HL-60 (cell line): ENCODE data around the gene SMIM1.
A peak's percentile ranks its signal among the peaks of the same experiment; 100 is the strongest.

Source experiments
- DNase-seq, 2 experiments: peaks; one replicate each; pipeline ENCODE4 v3.0.0-alpha.2; 2010 to 2020; ENCODE audit warnings: low read depth in 1 of 2, low spot score in 1 of 2
- H3K27ac ChIP-seq: fragments of 250-450 bp; sonication (Bioruptor Pico); replicated peaks from 2 replicates; pipeline ENCODE4 v1.5.1; 2020; ENCODE audit warnings: mild to moderate bottlenecking, moderate library complexity
- H3K27me3 ChIP-seq: fragments of 250-450 bp; sonication (Bioruptor Pico); 2 replicates; pipeline ENCODE4 v1.5.1; 2021; ENCODE audit warnings: mild to moderate bottlenecking, moderate library complexity; ENCODE audit not compliant: insufficient read depth, poor library complexity, severe bottlenecking
- H3K4me3 ChIP-seq: replicated peaks from 2 replicates; pipeline ENCODE4 v1.5.1; 2011; ENCODE audit warnings: mild to moderate bottlenecking, control low read depth, low read length; ENCODE audit not compliant: insufficient read depth
- CTCF ChIP-seq: IDR thresholded peaks from one replicate; pipeline ENCODE4 v1.5.1; 2011; ENCODE audit warnings: low read length, control low read depth, inconsistent platforms; ENCODE audit not compliant: insufficient read depth
- GABPA ChIP-seq: IDR thresholded peaks from 2 replicates; pipeline ENCODE4 v1.6.1; 2012; ENCODE audit warnings: low read depth
- POLR2AphosphoS5 ChIP-seq: IDR thresholded peaks from 2 replicates; pipeline ENCODE4 v1.6.1; 2012; ENCODE audit warnings: low read depth
- SPI1 ChIP-seq: IDR thresholded peaks from 2 replicates; pipeline ENCODE4 v1.6.1; 2012; ENCODE audit warnings: low read depth, mild to moderate bottlenecking, borderline replicate concordance
- TF ChIP-seq, protein P1 (sequence below): IDR thresholded peaks from 2 replicates; pipeline ENCODE4 v1.6.1; 2012; ENCODE audit warnings: low read depth; ENCODE audit not compliant: insufficient replicate concordance

SMIM1 gene

GRCh38 chr1:3745590-3746381, 26.8 kb upstream of the SMIM1 start:
- H3K27me3 ChIP-seq, result no peaks in the 10 kb centered on the region
- TF ChIP-seq, protein P1, sequence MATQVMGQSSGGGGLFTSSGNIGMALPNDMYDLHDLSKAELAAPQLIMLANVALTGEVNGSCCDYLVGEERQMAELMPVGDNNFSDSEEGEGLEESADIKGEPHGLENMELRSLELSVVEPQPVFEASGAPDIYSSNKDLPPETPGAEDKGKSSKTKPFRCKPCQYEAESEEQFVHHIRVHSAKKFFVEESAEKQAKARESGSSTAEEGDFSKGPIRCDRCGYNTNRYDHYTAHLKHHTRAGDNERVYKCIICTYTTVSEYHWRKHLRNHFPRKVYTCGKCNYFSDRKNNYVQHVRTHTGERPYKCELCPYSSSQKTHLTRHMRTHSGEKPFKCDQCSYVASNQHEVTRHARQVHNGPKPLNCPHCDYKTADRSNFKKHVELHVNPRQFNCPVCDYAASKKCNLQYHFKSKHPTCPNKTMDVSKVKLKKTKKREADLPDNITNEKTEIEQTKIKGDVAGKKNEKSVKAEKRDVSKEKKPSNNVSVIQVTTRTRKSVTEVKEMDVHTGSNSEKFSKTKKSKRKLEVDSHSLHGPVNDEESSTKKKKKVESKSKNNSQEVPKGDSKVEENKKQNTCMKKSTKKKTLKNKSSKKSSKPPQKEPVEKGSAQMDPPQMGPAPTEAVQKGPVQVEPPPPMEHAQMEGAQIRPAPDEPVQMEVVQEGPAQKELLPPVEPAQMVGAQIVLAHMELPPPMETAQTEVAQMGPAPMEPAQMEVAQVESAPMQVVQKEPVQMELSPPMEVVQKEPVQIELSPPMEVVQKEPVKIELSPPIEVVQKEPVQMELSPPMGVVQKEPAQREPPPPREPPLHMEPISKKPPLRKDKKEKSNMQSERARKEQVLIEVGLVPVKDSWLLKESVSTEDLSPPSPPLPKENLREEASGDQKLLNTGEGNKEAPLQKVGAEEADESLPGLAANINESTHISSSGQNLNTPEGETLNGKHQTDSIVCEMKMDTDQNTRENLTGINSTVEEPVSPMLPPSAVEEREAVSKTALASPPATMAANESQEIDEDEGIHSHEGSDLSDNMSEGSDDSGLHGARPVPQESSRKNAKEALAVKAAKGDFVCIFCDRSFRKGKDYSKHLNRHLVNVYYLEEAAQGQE, result no peak
- TF ChIP-seq GABPA, result no peak
- TF ChIP-seq CTCF, result no peak
- no peak for TF ChIP-seq SPI1
- no peak for TF ChIP-seq POLR2AphosphoS5
- H3K27ac ChIP-seq, result no peak overlapping the region
- no peak for DNase-seq
- H3K4me3 ChIP-seq, result no peak overlapping the region

GRCh38 chr1:3746389-3746829, 26.1 kb upstream of the SMIM1 start:
- no peak overlapping the region for H3K4me3 ChIP-seq
- H3K27ac ChIP-seq, result no peak overlapping the region
- no peak for DNase-seq
- TF ChIP-seq, protein P1, result no peak
- TF ChIP-seq POLR2AphosphoS5 (no peak), GABPA (no peak), SPI1 (no peak), CTCF (no peak)
- peaks cover 2% of the 10 kb centered on the region for H3K27me3 ChIP-seq

- H3K27ac ChIP-seq, result no peak overlapping the region
- peak; percentile 24 to 81 for DNase-seq
These were observed 25.6 kb upstream of the SMIM1 start for GRCh38 chr1:3746830-3747521.

GRCh38 chr1:3747522-3747848, 25.1 kb upstream of the SMIM1 start:
- Histone ChIP-seq H3K27ac (no peak overlapping the region), H3K27me3 (peaks cover 4% of the 10 kb centered on the region), H3K4me3 (peak overlapping the region; percentile 21)
- TF ChIP-seq, protein P1, result no peak
- TF ChIP-seq SPI1 (no peak), GABPA (no peak), POLR2AphosphoS5 (no peak), CTCF (no peak)
- no peak for DNase-seq

More at GRCh38 chr1:3746830-3747521, 25.6 kb upstream of the SMIM1 start:
- TF ChIP-seq GABPA, result peak; percentile 77
- TF ChIP-seq POLR2AphosphoS5, result no peak
- H3K27me3 ChIP-seq, result peaks cover 4% of the 10 kb centered on the region
- peak overlapping the region; percentile 21 for H3K4me3 ChIP-seq
